Small intestine (tissue), 7 donors: ENCODE results near the gene EHMT1. TPM values are rescaled to one million over a fixed set of nuclear protein-coding genes. Genes with fewer than 3 reads are reported as not detected.
"Not testable (repeated sequence)": the region's sequence is repeated elsewhere in the genome, so short reads cannot be mapped to it uniquely, and the experiment has no call there.

Experiments used
- DNase-seq, 2 donors: peaks; one replicate each; pipeline versions ENCODE4 v3.0.0 to v3.0.0-alpha.2; 2013
- FAIRE-seq: peaks from 2 replicates; lab custom pipeline; 2012; peaks lifted over from hg19 to GRCh38; lab: Jason Lieb, UNC
- H3K27ac ChIP-seq, 3 donors: one replicate each; pipeline ENCODE4 v1.5.1; 2013; ENCODE audit warnings: low read length in 2 of 3, mild to moderate bottlenecking in 2 of 3, control low read depth in 1 of 3, inconsistent platforms in 1 of 3, low read depth in 1 of 3, moderate library complexity in 1 of 3
- H3K27me3 ChIP-seq, 3 donors: one replicate each; pipeline ENCODE4 v1.6.1; 2013; ENCODE audit warnings: low read length in 3 of 3, inconsistent platforms in 1 of 3; ENCODE audit not compliant: control insufficient read depth in 3 of 3, insufficient read depth in 3 of 3
- H3K36me3 ChIP-seq, 3 donors: one replicate each; pipeline ENCODE4 v1.6.1; 2013; ENCODE audit warnings: low read length in 3 of 3, inconsistent platforms in 1 of 3, low read depth in 1 of 3, mild to moderate bottlenecking in 1 of 3, moderate library complexity in 1 of 3; ENCODE audit not compliant: control insufficient read depth in 3 of 3, insufficient read depth in 2 of 3
- H3K4me1 ChIP-seq, 3 donors: one replicate each; pipeline ENCODE4 v1.6.1; 2013; ENCODE audit warnings: low read length in 2 of 3, inconsistent platforms in 1 of 3, low read depth in 1 of 3, mild to moderate bottlenecking in 1 of 3, moderate library complexity in 1 of 3; ENCODE audit not compliant: control insufficient read depth in 3 of 3, insufficient read depth in 2 of 3
- H3K4me3 ChIP-seq, 3 donors: one replicate each; pipeline ENCODE4 v1.5.1; 2013; ENCODE audit warnings: low read length in 3 of 3, control low read depth in 1 of 3, inconsistent platforms in 1 of 3, low read depth in 1 of 3, mild to moderate bottlenecking in 1 of 3, moderate library complexity in 1 of 3
- H3K9me3 ChIP-seq, 2 donors: one replicate each; pipeline ENCODE4 v1.6.1; 2013; ENCODE audit warnings: low read depth in 1 of 2, low read length in 1 of 2; ENCODE audit not compliant: control insufficient read depth in 2 of 2, insufficient read depth in 1 of 2
- WGBS, 3 donors: extraction: QIAGEN DNeasy Blood & Tissue Kit; methylation state at CpG; one replicate each; pipeline ENCODE4 v1.1.7; 2013; 5-methylcytosine and 5-hydroxymethylcytosine counted together
- polyA plus RNA-seq, 4 donors: library from polyadenylated mRNA; stranded (reverse) in 3 of 4; unstranded in 1 of 4; fragments of 200-250 nt in 3 of 4; fragments of 120-200 nt in 1 of 4; gene quantifications; one replicate each; pipeline versions ENCODE4 v1.2.1 to v1.2.3, GENCODE V29; 2013
- donor health status: healthy with polysubstance abuse.
- donor health status: control.
- donor health status: control.
- donor health status: Bipolar disorder and iron deficiency.
- donor health status: healthy.

The EHMT1 gene
- polyA plus RNA-seq, 4 donors = 35.2 to 53.9 (median 39.1) TPM

DNA sequence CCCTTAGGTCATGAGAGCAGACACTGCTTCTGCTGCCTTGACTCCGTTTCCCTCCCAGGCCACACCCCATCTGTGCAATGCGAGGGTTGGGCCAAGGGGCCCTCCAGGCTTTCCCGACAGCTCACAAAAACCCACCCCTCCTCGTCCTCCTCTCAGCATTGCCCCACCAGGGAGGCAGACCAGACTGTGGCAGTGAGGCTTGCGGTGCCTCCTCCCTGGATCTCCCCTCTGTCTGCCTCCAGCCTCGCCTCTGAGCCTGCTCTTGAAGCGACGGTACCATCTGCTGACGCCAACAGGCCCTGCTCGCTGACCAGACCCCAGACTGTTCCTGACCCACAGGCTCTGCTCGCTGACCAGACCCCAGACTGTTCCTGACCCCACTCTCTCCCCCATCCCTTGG, 159.5 kb downstream of the EHMT1 start:
- no peaks in the 10 kb centered on the region for H3K9me3 ChIP-seq
- no peaks in the 10 kb centered on the region for H3K4me1 ChIP-seq
- FAIRE-seq = no peak
- no peak overlapping the region for H3K27ac ChIP-seq
- no peak overlapping the region for H3K4me3 ChIP-seq
- DNase-seq = no peak
- H3K27me3 ChIP-seq = no peaks in the 10 kb centered on the region
- WGBS, 3 donors = 92 to 94% (median 94%) methylated on average over 11 of the region's 11 CpGs
- H3K36me3 ChIP-seq = peaks cover 15 to 70% (median 20%) of the 10 kb centered on the region in 3 donors

DNA sequence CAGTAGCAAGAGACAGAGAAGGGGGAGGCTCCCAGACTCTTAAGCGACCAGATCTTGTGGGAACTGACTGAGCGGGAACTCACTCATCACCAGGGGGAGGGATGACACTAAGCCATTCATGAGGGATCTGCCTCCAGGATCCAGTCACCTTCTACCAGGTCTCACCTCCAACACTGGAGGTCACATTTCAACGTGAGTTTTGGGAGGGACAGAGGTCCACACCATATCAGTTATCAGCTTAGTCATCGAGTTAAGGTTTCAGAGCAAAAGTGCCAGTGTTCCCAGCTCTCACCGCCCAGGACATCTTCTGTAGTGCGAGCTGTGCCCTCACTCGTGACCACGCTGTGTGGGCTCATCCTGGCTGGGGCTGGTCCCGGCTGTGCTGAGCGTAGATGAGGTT, 160.1 kb downstream of the EHMT1 start:
- H3K4me1 ChIP-seq = no peaks in the 10 kb centered on the region
- FAIRE-seq = no peak
- H3K36me3 ChIP-seq = peaks cover 15 to 72% (median 18%) of the 10 kb centered on the region in 3 donors
- no peak overlapping the region for H3K27ac ChIP-seq
- DNase-seq = no peak
- no peak overlapping the region for H3K4me3 ChIP-seq
- WGBS, 3 donors = 91 to 94% (median 91%) methylated on average over 10 of the region's 10 CpGs
- H3K9me3 ChIP-seq = no peaks in the 10 kb centered on the region
- H3K27me3 ChIP-seq = no peaks in the 10 kb centered on the region

DNA sequence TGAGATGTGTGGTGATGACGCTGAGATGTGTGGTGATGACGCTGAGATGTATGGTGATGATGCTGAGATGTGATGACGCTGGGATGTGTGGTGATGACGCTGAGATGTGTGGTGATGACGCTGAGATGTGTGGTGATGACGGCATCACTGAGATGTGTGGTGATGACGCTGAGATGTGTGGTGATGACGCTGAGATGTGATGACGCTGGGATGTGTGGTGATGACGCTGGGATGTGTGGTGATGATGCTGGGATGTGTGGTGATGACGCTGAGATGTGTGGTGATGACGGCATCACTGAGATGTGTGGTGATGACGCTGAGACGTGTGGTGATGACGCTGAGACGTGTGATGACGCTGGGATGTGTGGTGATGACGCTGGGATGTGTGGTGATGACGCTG, 161.2 kb downstream of the EHMT1 start:
- H3K36me3 ChIP-seq = peaks cover 15 to 75% (median 18%) of the 10 kb centered on the region in 3 donors

DNA sequence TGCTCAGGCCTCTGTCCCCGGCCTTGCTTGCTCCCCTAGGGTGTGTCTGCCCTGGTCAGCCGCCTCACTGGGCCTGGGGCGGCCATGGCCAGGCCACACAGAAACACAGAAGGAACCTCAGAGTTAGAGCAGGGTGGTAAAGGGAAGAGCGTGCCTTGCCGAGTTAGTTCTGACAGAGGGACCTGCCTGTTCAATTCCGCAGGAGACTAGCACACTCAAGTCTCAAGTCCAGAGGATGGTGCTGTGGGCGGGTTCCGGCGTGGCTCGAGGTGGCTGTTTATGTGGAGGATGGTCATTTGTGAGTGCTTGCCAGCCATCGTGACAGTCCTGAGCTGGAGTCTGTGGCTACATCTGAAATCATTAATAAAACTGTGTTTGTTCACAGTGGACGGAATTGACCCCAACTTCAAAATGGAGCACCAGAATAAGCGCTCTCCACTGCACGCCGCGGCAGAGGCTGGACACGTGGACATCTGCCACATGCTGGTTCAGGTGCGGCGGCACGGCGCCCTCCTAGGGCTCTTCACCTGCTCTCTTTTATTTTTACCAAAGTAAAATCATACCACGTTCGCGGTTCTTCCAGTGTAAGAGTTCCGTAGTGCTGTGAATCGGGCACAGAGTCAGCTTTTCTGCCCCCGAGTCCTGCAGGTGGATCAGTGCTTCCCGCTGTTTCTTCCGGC, 163.2 kb downstream of the EHMT1 start:
- WGBS, 3 donors = 96 to 98% (median 97%) methylated on average over 29 of the region's 29 CpGs
- DNase-seq (no peak), FAIRE-seq (no peak)
- no peak overlapping the region for H3K4me3 ChIP-seq
- no peaks in the 10 kb centered on the region for H3K27me3 ChIP-seq
- H3K9me3 ChIP-seq = no peaks in the 10 kb centered on the region
- no peaks in the 10 kb centered on the region for H3K4me1 ChIP-seq
- H3K36me3 ChIP-seq = peaks cover 13 to 73% (median 17%) of the 10 kb centered on the region in 3 donors
- no peak overlapping the region for H3K27ac ChIP-seq

More for the DNA sequence above, 161.2 kb downstream of the EHMT1 start:
- H3K4me1 ChIP-seq, H3K27ac ChIP-seq, H3K4me3 ChIP-seq, DNase-seq, FAIRE-seq, H3K9me3 ChIP-seq, H3K27me3 ChIP-seq: not testable (repeated sequence)
- 95 to 97% (median 97%) methylated on average over 19 of the region's 19 CpGs for WGBS, 3 donors

DNA sequence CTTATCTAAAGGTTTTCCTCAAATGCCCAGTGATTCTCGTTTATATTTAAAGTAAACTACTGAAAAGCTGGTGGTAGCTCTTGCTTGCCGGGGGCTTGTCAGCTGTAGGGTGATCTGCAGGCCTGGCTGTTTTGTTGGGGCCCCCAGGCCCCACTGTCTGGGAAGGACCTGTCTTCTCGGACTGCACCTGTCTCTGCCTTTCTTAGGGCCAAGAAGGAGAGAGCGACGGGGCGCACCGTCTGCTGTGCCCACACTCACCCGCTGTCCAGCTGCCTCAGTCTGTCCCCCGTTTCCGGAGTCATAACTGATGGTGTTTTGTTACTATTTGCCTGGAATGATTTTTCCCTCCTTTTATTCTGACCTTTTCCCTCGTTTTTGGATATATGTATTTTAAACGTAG, 164.7 kb downstream of the EHMT1 start:
- Histone ChIP-seq H3K4me3 (no peak overlapping the region), H3K4me1 (peaks cover 0 to 3% (median 0%) of the 10 kb centered on the region in 3 donors), H3K9me3 (no peaks in the 10 kb centered on the region), H3K27ac (no peak overlapping the region), H3K36me3 (peaks cover 7 to 77% (median 16%) of the 10 kb centered on the region in 3 donors), H3K27me3 (no peaks in the 10 kb centered on the region)
- WGBS, 3 donors = 89 to 92% (median 90%) methylated on average over 12 of the region's 12 CpGs
- DNase-seq = no peak
- no peak for FAIRE-seq

DNA sequence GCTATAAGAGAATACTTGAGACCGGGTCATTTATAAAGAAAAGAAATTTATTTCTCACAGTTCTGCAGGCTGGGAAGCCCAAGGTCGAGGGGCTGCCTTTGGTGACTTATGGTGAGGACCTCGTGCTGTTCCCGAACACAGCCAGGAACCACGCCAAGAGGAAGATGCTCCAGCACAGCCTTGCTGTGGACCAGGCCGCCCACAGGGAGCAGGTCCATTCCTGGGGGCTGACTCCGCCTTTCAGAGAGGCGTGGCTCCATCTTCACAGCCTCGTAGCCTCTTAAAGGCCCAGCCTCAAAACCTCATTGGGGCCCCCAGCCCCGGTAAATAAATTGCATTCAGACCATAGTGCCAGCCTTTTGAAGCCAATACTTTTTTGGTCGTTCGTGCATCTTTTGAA, 165.2 kb downstream of the EHMT1 start:
- Histone ChIP-seq H3K4me1 (peaks cover 0 to 6% (median 0%) of the 10 kb centered on the region in 3 donors), H3K9me3 (peaks cover 0 to under 1% of the 10 kb centered on the region in 2 donors), H3K4me3 (no peak overlapping the region), H3K36me3 (peaks cover 7 to 74% (median 16%) of the 10 kb centered on the region in 3 donors), H3K27ac (no peak overlapping the region), H3K27me3 (no peaks in the 10 kb centered on the region)
- FAIRE-seq = no peak
- WGBS, 3 donors = 83 to 91% (median 85%) methylated on average over 12 of the region's 12 CpGs
- DNase-seq = no peak

DNA sequence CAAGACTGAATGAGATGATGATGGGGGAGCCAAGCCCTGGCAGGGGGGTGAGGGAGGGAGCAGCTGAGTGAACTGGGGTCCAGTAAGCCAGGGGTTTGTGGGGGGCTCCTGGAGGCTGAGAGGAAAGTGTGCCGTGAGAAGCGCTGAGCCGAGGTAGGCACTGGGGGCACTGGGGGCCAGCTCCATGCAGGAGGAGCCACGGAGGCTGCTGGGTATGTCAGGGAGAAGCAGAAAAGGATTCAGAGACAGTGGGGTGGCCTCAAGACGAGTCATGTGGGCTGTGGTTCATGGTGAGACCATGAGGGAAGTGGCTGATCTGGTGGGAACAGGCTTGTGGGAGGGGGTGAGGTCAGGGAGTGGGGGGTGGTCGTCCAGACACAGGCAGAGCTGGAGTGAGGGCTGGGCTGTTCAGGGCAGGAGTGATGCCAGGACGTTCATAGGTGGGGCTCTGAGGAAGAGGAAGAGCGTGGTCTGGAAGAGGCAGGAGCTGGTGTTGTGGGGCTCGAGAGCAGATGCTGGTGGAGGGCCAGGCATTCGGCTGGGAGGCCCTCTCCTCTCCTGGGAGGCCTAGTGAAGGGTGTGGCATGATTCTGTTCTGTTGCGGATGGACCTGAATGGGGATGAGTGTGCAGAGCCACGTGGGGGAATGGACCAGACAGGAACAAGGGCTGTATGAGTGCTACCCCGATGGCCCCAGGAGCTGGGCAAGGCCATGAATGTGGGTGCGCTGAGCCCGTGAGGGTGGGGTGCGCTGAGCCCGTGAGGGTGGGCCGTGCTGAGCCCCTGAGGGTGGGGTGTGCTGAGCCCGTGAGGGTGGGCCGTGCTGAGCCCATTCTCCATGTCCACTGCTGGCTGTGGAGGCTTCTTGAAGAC, 166.1 kb downstream of the EHMT1 start:
- DNase-seq = no peak
- H3K9me3 ChIP-seq = peaks cover 0 to 3% of the 10 kb centered on the region in 2 donors
- FAIRE-seq = no peak
- WGBS, 3 donors = 86 to 87% (median 87%) methylated on average over 16 to 20 of the region's 20 CpGs
- H3K36me3 ChIP-seq = peaks cover 6 to 73% (median 16%) of the 10 kb centered on the region in 3 donors
- H3K27ac ChIP-seq = no peak overlapping the region
- no peaks in the 10 kb centered on the region for H3K27me3 ChIP-seq
- H3K4me1 ChIP-seq = peaks cover 0 to 11% (median 0%) of the 10 kb centered on the region in 3 donors
- H3K4me3 ChIP-seq = no peak overlapping the region

DNA sequence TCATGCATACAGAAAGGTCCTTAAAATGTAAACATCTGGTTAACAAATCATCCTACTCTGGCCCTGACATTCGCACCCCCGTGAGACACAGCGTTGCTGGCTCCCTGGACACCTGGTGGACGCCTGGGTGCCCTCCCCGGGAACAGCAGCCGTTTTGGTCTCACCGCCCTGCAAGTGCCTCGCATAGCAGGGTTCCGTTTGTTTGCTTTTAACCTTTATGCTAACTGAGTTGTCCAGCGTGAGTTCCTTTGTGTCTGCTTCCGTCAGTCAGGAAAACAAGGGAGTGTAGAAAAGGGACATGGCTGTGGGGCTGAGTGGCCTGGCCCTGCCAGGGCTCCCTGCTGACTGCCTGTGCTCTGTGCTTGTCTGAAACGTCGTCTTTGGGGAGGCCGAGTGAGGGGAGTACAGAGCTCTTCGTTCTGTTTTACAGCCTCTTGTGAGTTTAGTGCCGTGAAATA, 166.9 kb downstream of the EHMT1 start:
- Histone ChIP-seq H3K9me3 (peaks cover 0 to 3% of the 10 kb centered on the region in 2 donors), H3K27ac (no peak overlapping the region), H3K4me1 (peaks cover 0 to 11% (median 0%) of the 10 kb centered on the region in 3 donors), H3K27me3 (no peaks in the 10 kb centered on the region), H3K4me3 (no peak overlapping the region), H3K36me3 (peaks cover 8 to 77% (median 16%) of the 10 kb centered on the region in 3 donors)
- FAIRE-seq (no peak), DNase-seq (no peak)
- WGBS, 3 donors = 78 to 91% (median 82%) methylated on average over 16 of the region's 16 CpGs
